Pancreas (tissue), 10 donors: Measurements from ENCODE around the gene C3orf22. TPM values are rescaled to one million over a fixed set of nuclear protein-coding genes. Genes with fewer than 3 reads are reported as not detected.

Experiments
- ATAC-seq, 4 donors: fragments of 200-7000 bp; cut with Tn5 transposase; one replicate each; pipeline versions ENCODE4 v1.8.0 to v1.9.1; 2020; ENCODE audit warnings: mild to moderate bottlenecking in 4 of 4, moderate library complexity in 4 of 4
- DNase-seq, 6 donors: peaks; one replicate each; pipeline ENCODE4 v3.0.0-alpha.2; 2020
- FAIRE-seq: peaks from 2 replicates; lab custom pipeline; 2012; peaks lifted over from hg19 to GRCh38; lab: Jason Lieb, UNC
- H3K27ac ChIP-seq, 4 donors: fragments of 200-600 bp; sonication (generic); 1 replicate in 3 of 4; 2 replicates in 1 of 4; pipeline versions ENCODE4 v1.5.0 to v1.8.0; 2020
- H3K27me3 ChIP-seq, 4 donors: fragments of 200-600 bp; one replicate each; pipeline ENCODE4 v1.8.0; 2021
- H3K36me3 ChIP-seq, 3 donors: fragments of 200-600 bp; sonication (generic) in 1 of 3; one replicate each; pipeline versions ENCODE4 v1.5.0 to v1.8.0; 2020 to 2021
- H3K4me1 ChIP-seq, 3 donors: fragments of 200-600 bp; one replicate each; pipeline ENCODE4 v1.8.0; 2021
- H3K4me3 ChIP-seq, 4 donors: fragments of 200-600 bp; sonication (generic) in 2 of 4; one replicate each; pipeline versions ENCODE4 v1.5.0 to v1.8.0; 2020 to 2021
- H3K9me3 ChIP-seq, 4 donors: fragments of 200-600 bp; one replicate each; pipeline ENCODE4 v1.8.0; 2021
- WGBS, 2 donors: extraction: QIAGEN DNeasy Blood & Tissue Kit; methylation state at CpG; one replicate each; pipeline ENCODE4 v1.1.7; 2013; 5-methylcytosine and 5-hydroxymethylcytosine counted together
- intact Hi-C, 3 donors: fragments of 100-400 bp; cut with DNase I; formaldehyde crosslinking; loops; one replicate each; pipeline versions ENCODE4 v1.11.1 to v1.14.2; 2022
- polyA plus RNA-seq, 2 donors: library from polyadenylated mRNA; stranded (reverse); fragments of 200-250 nt; gene quantifications; one replicate each; pipeline ENCODE4 v1.2.3, GENCODE V29; 2013
- total RNA-seq, 6 donors: library from RNA; stranded (reverse); fragmentation: NEBNext Ultra II Directional in 4 of 6; extraction: Animal tissue kit (Norgen Biotek cat#: 25700) in 4 of 6; gene quantifications; one replicate each; pipeline versions ENCODE4 v1.2.1 to v1.2.4, GENCODE V29; 2021 to 2023
- TF ChIP-seq, protein P1 (sequence below), 4 donors: fragments of 200-600 bp; sonication (generic) in 3 of 4; IDR thresholded peaks; one replicate each; pipeline versions ENCODE4 v1.5.0 to v1.8.0; 2021; ENCODE audit warnings: antibody characterized with exemption in 4 of 4
- donor health status: healthy with polysubstance abuse.
- donor health status: DM: no; HTN: no; CAD: no; lungs with moderate emphysema.
- donor health status: DM: no; HTN: no; CAD: no.
- donor health status: control.
- donor health status: control.
- donor health status: Bipolar disorder and iron deficiency.
- donor health status: DM: yes; HTN: yes; CAD: no.
- donor health status: DM: no; HTN: no; CAD: no.
- donor health status: DM: no; HTN: no; CAD: no.
- donor health status: DM: yes; HTN: yes; CAD: no.

The C3orf22 gene
- total and polyA plus RNA-seq, 8 donors: 0.09 TPM; not detected in 7

DNA sequence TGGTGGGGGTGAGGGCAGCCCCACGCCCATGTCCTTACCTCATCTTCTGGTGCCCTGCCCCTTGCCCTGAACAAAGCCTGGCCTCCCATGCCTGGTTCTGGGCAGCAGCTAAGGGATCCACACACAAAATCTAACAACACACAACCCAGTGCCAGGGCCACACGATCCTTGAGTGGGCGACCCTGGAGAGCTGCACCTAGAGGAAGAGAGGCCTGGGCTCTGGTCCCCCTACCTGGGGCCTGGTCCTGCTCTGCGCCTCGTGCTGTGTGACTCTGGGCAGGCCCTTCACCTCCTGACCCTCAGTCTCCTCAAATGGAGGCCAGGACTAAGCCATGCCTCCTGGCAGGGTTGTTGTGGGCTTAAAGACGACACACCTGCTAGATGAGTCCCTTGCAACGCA is 20.0 kb upstream of the C3orf22 start:
- no peak for ATAC-seq
- 83 to 86% methylated on average over 7 of the region's 7 CpGs for WGBS, 2 donors

DNA sequence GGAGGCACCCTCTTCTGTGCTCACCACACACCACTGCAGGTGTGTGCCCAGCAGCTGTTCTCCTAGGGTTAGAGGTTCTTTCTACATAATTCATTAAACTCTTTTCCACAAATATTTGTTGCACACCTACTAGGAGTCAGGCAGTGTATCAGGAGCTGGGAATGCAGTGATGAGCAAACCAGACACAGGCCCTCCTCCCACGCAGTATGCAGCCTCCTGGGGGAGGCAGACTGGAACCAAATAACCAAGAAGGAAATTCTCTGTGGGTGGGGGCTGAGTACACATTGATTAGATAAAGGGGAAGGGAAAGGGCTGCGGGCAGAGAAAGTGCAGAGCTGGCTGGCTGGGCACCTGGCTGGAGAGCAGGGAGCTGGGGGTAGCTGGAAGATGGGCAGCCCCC is 18.5 kb upstream of the C3orf22 start:
- WGBS, 2 donors: 75 to 80% methylated on average over 2 of the region's 2 CpGs
- intact Hi-C loops: no loop called here
- ATAC-seq (no peak), FAIRE-seq (no peak), DNase-seq (no peak)
- TF ChIP-seq, protein P1, sequence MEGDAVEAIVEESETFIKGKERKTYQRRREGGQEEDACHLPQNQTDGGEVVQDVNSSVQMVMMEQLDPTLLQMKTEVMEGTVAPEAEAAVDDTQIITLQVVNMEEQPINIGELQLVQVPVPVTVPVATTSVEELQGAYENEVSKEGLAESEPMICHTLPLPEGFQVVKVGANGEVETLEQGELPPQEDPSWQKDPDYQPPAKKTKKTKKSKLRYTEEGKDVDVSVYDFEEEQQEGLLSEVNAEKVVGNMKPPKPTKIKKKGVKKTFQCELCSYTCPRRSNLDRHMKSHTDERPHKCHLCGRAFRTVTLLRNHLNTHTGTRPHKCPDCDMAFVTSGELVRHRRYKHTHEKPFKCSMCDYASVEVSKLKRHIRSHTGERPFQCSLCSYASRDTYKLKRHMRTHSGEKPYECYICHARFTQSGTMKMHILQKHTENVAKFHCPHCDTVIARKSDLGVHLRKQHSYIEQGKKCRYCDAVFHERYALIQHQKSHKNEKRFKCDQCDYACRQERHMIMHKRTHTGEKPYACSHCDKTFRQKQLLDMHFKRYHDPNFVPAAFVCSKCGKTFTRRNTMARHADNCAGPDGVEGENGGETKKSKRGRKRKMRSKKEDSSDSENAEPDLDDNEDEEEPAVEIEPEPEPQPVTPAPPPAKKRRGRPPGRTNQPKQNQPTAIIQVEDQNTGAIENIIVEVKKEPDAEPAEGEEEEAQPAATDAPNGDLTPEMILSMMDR (IDR thresholded peaks at IDR 0.05): no peak
- Histone ChIP-seq H3K36me3 (no peaks in the 10 kb centered on the region), H3K9me3 (no peaks in the 10 kb centered on the region), H3K4me1 (no peaks in the 10 kb centered on the region), H3K27me3 (no peaks in the 10 kb centered on the region), H3K27ac (no peak overlapping the region), H3K4me3 (no peak overlapping the region)

More for the DNA sequence above, 20.0 kb upstream of the C3orf22 start:
- TF ChIP-seq, protein P1 (IDR thresholded peaks at IDR 0.05): no peak
- no peak overlapping the region for H3K4me3 ChIP-seq
- no peaks in the 10 kb centered on the region for H3K36me3 ChIP-seq
- no peaks in the 10 kb centered on the region for H3K9me3 ChIP-seq
- no peaks in the 10 kb centered on the region for H3K27me3 ChIP-seq
- no peak overlapping the region for H3K27ac ChIP-seq
- intact Hi-C loops: no loop called here
- H3K4me1 ChIP-seq: no peaks in the 10 kb centered on the region
- DNase-seq (peak in 1 of 6 donors; percentile 29), FAIRE-seq (no peak)

DNA sequence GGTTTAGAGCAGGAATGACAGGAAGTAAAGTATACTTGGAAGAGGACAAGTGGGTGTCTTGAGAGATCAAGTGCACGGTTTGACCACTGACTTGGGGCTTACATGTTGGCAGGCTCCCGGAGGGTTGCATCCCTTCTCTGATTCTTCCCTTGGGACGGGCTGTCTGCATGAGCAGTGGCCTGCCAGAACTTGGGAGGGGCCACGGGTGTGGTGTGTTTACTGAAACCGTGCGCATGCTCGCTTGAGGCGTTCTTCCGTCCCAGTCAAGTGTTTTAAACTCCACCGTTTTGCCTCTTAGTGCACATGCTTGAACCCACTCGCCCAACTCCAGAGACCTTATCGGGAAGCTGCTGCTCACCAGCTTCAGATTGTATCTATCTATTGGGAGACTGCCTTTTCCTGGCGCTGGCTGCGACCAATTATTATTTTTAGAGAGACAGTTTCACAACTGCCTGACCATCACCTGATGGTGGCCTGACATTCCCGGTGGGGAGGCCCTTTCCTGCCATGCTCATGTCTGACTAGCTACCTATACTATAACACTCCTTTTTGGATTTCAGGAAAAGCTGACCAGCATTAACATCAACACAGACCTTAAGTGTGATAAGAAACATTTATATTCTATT is 14.9 kb upstream of the C3orf22 start:
- Histone ChIP-seq H3K27me3 (no peaks in the 10 kb centered on the region), H3K4me3 (no peak overlapping the region), H3K27ac (no peak overlapping the region), H3K9me3 (no peaks in the 10 kb centered on the region), H3K4me1 (no peaks in the 10 kb centered on the region), H3K36me3 (no peaks in the 10 kb centered on the region)
- intact Hi-C loops: no loop called here
- DNase-seq: no peak
- TF ChIP-seq, protein P1 (IDR thresholded peaks at IDR 0.05): no peak
- ATAC-seq: no peak
- 84 to 89% methylated on average over 15 of the region's 15 CpGs for WGBS, 2 donors
- FAIRE-seq: no peak

DNA sequence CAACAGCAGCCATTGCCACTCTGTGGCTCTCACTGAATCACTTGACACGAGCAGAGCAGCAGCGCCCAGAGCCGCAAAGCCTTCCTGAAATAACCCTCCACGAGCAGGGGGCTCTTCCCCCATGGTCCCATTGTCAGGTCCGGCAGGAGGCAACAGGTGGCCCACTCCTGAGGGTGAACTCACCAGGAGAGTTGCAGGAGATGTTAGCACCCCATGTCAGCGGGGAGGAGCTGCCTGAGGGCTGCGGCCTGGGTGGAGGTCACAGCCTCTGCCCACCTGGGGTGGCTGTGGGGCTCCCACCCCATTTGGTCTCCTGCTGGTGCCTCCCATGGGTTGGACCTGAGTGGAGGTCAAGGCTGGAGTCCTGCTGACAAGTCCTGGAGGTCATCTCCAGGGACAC is 12.3 kb upstream of the C3orf22 start:
- Histone ChIP-seq H3K4me3 (no peak overlapping the region), H3K36me3 (no peaks in the 10 kb centered on the region), H3K4me1 (no peaks in the 10 kb centered on the region), H3K27ac (no peak overlapping the region), H3K27me3 (no peaks in the 10 kb centered on the region), H3K9me3 (no peaks in the 10 kb centered on the region)
- FAIRE-seq (no peak), ATAC-seq (no peak), DNase-seq (no peak)
- TF ChIP-seq, protein P1 (IDR thresholded peaks at IDR 0.05): no peak
- WGBS, 2 donors: 85 to 87% methylated on average over 7 of the region's 7 CpGs
- intact Hi-C loops: no loop called here

DNA sequence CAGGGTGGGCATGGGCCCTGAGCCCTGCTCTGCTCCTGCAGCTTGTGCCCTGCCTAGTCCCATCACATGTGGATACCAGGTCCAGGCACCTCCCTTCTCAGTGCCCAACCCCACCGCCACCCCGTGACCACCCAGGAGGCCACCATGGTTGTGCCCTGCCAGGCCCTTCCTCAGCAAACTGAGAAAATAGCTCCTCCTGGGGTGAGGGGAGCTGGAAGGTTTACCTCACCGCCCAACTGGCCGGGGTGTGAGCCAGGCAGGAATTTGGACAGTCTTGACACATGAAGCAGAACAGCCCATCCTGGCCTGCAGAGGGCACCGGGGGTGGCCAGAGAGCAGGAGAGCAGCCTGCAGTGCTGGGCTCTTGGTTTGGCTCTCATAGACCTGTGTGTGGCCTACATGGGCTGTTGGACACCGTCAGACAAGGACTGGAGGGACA is 11.4 kb upstream of the C3orf22 start:
- no peak for DNase-seq
- no peaks in the 10 kb centered on the region for H3K36me3 ChIP-seq
- H3K4me1 ChIP-seq: no peaks in the 10 kb centered on the region
- no peak for ATAC-seq
- 75 to 78% methylated on average over 6 of the region's 6 CpGs for WGBS, 2 donors
- no peak overlapping the region for H3K4me3 ChIP-seq
- FAIRE-seq: no peak
- TF ChIP-seq, protein P1 (IDR thresholded peaks at IDR 0.05): no peak
- no peaks in the 10 kb centered on the region for H3K27me3 ChIP-seq
- intact Hi-C loops: no loop called here
- H3K9me3 ChIP-seq: no peaks in the 10 kb centered on the region
- H3K27ac ChIP-seq: no peak overlapping the region
